BJ (cell line): ENCODE results near the gene A4GALT. TPM values are rescaled to one million over a fixed set of nuclear protein-coding genes. Genes with fewer than 3 reads are reported as not detected.

Source experiments
- CTCF ChIA-PET: fragments of 350-600 bp; formaldehyde crosslinking; extraction: SDS; loops from one replicate; lab custom pipeline; 2021; ENCODE audit warnings: antibody characterized with exemption, inconsistent platforms; lab: Yijun Ruan, JAX
- POLR2A ChIA-PET: fragments of 300-600 bp; sonication (Branson Sonifier 250); formaldehyde crosslinking; extraction: SDS; loops from one replicate; lab custom pipeline; 2021; ENCODE audit warnings: antibody characterized with exemption; lab: Charles Lee
- DNase-seq: peaks from one replicate; pipeline ENCODE4 v3.0.0-alpha.2; 2011; ENCODE audit warnings: low read depth
- H3K27me3 ChIP-seq: 2 replicates; pipeline ENCODE4 v1.6.0; 2011; ENCODE audit warnings: low read length; ENCODE audit not compliant: control insufficient read depth, insufficient read depth
- H3K36me3 ChIP-seq: 2 replicates; pipeline ENCODE4 v1.5.1; 2011; ENCODE audit warnings: low read length; ENCODE audit not compliant: control insufficient read depth, insufficient read depth
- H3K4me3 ChIP-seq: 2 replicates; pipeline ENCODE4 v1.5.1; 2011; ENCODE audit warnings: low read depth, mild to moderate bottlenecking, control low read depth, low read length
- polyA plus RNA-seq: library from polyadenylated mRNA; depleted of rRNA; stranded (reverse); fragments of >200 nt; gene quantifications from 2 replicates; pipeline ENCODE4 v1.2.3, GENCODE V29; 2011; rRNA removed
- small RNA-seq: library from RNA; depleted of rRNA; stranded (forward); fragments of <200 nt; gene quantifications from one replicate; pipeline ENCODE3, GENCODE V24; 2012; ENCODE audit warnings: low replicate concordance, low read depth; ENCODE audit not compliant: insufficient read length
- TF ChIP-seq, protein P1 (sequence below): IDR thresholded peaks from 2 replicates; pipeline ENCODE4 v1.5.1; 2011; ENCODE audit warnings: low read depth, mild to moderate bottlenecking, control low read depth, inconsistent platforms, low read length, moderate library complexity; ENCODE audit not compliant: insufficient read depth

Gene A4GALT
- polyA plus RNA-seq, 1 experiment, result 6.7 TPM

DNA sequence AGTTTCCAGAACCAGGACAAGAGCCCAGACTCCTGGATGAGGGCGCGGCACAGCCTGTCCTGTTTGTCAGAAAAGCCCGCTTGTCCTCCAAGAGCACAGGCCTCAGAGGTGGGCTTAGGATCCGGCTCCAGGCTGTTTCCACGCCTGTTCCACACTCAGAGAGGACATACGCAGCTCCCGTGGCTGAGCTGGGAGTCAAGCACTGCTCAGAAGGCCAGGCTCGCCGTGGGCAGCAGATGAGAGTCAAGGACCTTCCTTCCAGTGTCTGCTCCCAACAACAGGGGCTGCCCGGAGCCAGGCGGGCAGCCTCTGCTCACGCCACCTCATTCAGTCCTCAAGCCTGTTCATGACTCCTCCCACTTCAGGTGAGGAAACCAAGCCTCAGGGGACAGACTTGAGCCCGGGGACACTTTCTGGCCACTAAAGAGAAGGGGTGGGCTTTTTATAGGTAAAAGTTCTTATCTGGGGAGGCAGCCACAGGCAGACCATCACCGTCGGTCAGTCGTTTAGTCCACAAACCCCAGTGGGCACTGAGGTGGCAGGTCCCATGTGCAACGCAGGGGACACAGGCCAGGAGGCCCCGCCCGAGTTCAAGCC lies 75.2 kb downstream of the A4GALT start:
- H3K36me3 ChIP-seq, result peaks cover 1% of the 10 kb centered on the region; the same call in 1 of the 2 replicates
- H3K27me3 ChIP-seq, result no peaks in the 10 kb centered on the region
- TF ChIP-seq, protein P1, sequence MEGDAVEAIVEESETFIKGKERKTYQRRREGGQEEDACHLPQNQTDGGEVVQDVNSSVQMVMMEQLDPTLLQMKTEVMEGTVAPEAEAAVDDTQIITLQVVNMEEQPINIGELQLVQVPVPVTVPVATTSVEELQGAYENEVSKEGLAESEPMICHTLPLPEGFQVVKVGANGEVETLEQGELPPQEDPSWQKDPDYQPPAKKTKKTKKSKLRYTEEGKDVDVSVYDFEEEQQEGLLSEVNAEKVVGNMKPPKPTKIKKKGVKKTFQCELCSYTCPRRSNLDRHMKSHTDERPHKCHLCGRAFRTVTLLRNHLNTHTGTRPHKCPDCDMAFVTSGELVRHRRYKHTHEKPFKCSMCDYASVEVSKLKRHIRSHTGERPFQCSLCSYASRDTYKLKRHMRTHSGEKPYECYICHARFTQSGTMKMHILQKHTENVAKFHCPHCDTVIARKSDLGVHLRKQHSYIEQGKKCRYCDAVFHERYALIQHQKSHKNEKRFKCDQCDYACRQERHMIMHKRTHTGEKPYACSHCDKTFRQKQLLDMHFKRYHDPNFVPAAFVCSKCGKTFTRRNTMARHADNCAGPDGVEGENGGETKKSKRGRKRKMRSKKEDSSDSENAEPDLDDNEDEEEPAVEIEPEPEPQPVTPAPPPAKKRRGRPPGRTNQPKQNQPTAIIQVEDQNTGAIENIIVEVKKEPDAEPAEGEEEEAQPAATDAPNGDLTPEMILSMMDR, result no peak
- no peak for DNase-seq
- ChIA-PET CTCF (interaction anchor here (1.8 kb wide), 1 partner anchor 24 kb away, joined by 6 read pairs; no protein-coding TSS in a partner anchor), POLR2A (no interaction called here)
- no peak overlapping the region for H3K4me3 ChIP-seq

DNA sequence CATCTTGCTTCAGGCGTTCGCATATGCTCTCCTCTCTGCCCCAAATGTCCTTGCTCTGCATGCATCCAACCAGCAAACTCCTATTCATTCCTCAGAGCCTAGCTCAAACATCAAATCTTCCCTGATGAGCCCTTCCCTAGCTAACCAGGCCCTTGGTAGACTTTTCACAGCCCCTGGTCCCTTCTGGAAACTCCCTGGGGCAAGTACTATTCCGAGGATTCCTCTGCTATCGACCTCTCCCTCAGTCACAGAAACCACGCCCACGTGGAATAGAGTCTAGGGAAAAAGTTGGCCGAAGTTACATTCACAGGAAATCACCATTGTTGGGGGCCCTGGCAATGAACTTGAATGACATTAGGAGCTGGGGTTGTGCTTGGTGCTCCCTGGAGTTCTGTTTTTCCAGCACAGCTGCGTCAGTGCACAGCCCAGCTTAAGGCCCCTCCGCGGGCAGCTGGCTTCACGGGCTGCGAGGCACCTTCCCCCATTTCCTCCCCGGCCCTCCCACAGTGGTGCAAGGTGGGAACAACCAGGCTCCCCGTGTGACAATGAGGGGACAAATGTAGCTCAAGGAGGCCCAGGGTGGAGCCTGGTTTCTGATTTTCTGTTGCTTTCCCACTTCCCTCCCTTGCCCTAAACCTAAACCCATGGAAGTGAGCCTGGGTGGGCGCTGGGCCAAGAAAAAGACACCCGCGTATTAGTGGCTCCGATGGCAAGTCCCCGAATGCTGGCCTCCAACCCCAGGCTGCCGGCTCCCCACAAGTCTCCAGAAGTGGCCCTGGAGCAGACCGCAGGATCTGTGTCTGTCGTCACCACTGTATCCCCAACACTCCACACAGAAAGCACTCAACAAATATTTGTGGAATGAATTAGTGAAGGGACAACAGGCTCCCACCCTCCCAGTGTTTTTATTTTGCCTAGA lies 76.0 kb downstream of the A4GALT start:
- no peak for DNase-seq
- Histone ChIP-seq H3K4me3 (no peak overlapping the region), H3K36me3 (peaks cover 1% of the 10 kb centered on the region; the same call in 1 of the 2 replicates), H3K27me3 (no peaks in the 10 kb centered on the region)
- ChIA-PET POLR2A (interaction anchor here (0.7 kb wide), 1 partner anchor 31 kb away, joined by 3 read pairs; no protein-coding TSS in a partner anchor), CTCF (interaction anchor here (0.6 to 1.8 kb wide), 4 partner anchors 9 to 175 kb away, joined by 3 to 6 read pairs (median 4); no protein-coding TSS in a partner anchor)
- TF ChIP-seq, protein P1, result no peak

DNA sequence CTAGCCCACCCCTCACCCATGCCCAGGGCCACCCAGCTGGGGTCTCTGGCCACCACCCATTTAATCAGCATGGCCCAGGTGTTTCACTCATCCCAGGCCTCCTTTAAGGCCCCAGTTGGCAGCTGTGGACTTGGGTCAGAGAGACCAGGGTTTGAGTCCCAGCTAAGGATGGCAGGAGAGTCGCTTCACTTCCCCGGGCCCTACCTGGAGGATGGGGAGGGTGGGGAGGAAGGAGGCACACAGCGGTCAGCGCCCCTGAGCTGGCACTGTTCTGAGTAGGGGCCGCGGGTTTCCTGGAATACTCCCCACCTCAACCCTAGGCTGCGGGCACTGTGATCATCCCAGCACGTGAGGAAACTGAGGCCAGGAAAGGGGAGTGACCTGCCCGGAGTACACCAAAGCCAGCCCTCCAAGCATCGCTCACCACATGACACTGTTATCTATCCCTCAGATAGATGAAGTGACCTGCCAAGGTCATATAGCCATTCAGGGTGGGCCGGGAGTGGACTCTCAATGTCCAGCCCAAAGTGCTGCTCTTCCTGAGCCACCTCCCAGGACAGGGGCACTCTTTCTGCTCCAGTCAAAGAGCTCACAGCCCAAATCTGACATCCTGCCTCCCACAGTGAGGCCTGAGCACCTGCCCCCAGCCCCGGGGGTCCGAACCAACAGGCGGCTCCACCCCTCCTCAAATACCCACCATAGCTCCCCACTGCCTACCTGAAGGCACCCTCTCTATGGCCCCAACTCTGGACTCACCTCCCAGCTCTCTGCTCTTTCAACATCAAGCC lies 76.8 kb downstream of the A4GALT start:
- DNase-seq, result no peak
- TF ChIP-seq, protein P1, result no peak
- H3K27me3 ChIP-seq, result no peaks in the 10 kb centered on the region
- H3K4me3 ChIP-seq, result no peak overlapping the region
- peaks cover 1% of the 10 kb centered on the region; the same call in 1 of the 2 replicates for H3K36me3 ChIP-seq
- CTCF ChIA-PET, result interaction anchor here (0.7 to 1.8 kb wide), 3 partner anchors 8 to 176 kb away, joined by 3 to 6 read pairs (median 4); no protein-coding TSS in a partner anchor
- POLR2A ChIA-PET, result no interaction called here

- ChIA-PET CTCF (interaction anchor here (0.6 to 1.7 kb wide), 2 partner anchors 21 to 24 kb away, joined by 4 read pairs; no protein-coding TSS in a partner anchor), POLR2A (no interaction called here)
- no peaks in the 10 kb centered on the region for H3K27me3 ChIP-seq
- TF ChIP-seq, protein P1, result no peak
- H3K36me3 ChIP-seq, result peaks cover 1% of the 10 kb centered on the region; the same call in 1 of the 2 replicates
- no peak overlapping the region for H3K4me3 ChIP-seq
- DNase-seq, result no peak
Observed at GRCh38 chr22:42642806-42643633, 77.7 kb downstream of the A4GALT start.

Small RNA genes lying within 50 kb of the gene (small RNA-seq; reads per million reads assigned to genes)
- not detected for gene RF00019

Other genes with a start within 250 kb of the A4GALT start
- gene RRP7A, start 201.1 kb downstream of the A4GALT start, polyA plus RNA-seq, result 35.3 and 42.3 TPM in 2 replicates
- 6.1 and 6.6 TPM in 2 replicates for gene SERHL2, start 166.9 kb downstream of the A4GALT start, polyA plus RNA-seq
- gene POLDIP3, start 106.0 kb downstream of the A4GALT start, polyA plus RNA-seq, result 46.2 and 54.3 TPM in 2 replicates
- 0.10 TPM in 1 of 2 replicates, not detected in the other for gene ATP5MGL, start 80.3 kb downstream of the A4GALT start, polyA plus RNA-seq
- 200 and 418 TPM in 2 replicates for gene CYB5R3, start 71.5 kb downstream of the A4GALT start, polyA plus RNA-seq
- gene ARFGAP3, start 136.4 kb upstream of the A4GALT start, polyA plus RNA-seq, result 73.2 and 79.5 TPM in 2 replicates